ENCODE data around the gene NUTM2G.
"Not testable (repeated sequence)": the region's sequence is repeated elsewhere in the genome, so short reads cannot be mapped to it uniquely, and the experiment has no call there.

GRCh38 chr9:96984887-96985286 lies 56.2 kb downstream of the NUTM2G start:
- TF ChIP-seq POLR2A (IDR thresholded peaks at IDR 0.05; ENCODE audit: low read depth); CTCF (IDR thresholded peaks at IDR 0.05); EP300 (IDR thresholded peaks at IDR 0.05): not testable (repeated sequence)
